GM19240 (cell line): ENCODE measurements around the gene KIF12.

Experiments used
- DNase-seq: peaks from one replicate; pipeline ENCODE4 v3.0.0; 2011; ENCODE audit warnings: low spot score; ENCODE audit not compliant: insufficient read length

Gene KIF12

GRCh38 chr9:114107286-114108001 is 8.4 kb upstream of the KIF12 start:
- no peak for DNase-seq

GRCh38 chr9:114105236-114105635 is 6.1 kb upstream of the KIF12 start:
- DNase-seq = no peak

GRCh38 chr9:114102484-114102883 is 3.4 kb upstream of the KIF12 start:
- no peak for DNase-seq

GRCh38 chr9:114100536-114100935 is 1.4 kb upstream of the KIF12 start:
- DNase-seq = no peak

GRCh38 chr9:114099669-114100270 is 678 bp upstream of the KIF12 start:
- no peak for DNase-seq

GRCh38 chr9:114098021-114098935 is 814 bp downstream of the KIF12 start:
- DNase-seq = no peak

GRCh38 chr9:114097613-114098020 is 1.5 kb downstream of the KIF12 start:
- DNase-seq = no peak

GRCh38 chr9:114096866-114097612 is 2.1 kb downstream of the KIF12 start:
- no peak for DNase-seq

- no peak for DNase-seq
These were observed 3.0 kb downstream of the KIF12 start for GRCh38 chr9:114096041-114096511.

GRCh38 chr9:114094971-114095370 is 4.1 kb downstream of the KIF12 start:
- no peak for DNase-seq

GRCh38 chr9:114093761-114094505 is 5.2 kb downstream of the KIF12 start:
- no peak for DNase-seq

GRCh38 chr9:114093031-114093471 is 6.0 kb downstream of the KIF12 start:
- DNase-seq = no peak

GRCh38 chr9:114092336-114092735 is 6.8 kb downstream of the KIF12 start:
- DNase-seq = no peak

GRCh38 chr9:114091711-114092110 is 7.4 kb downstream of the KIF12 start:
- DNase-seq = no peak

GRCh38 chr9:114090798-114091197 is 8.3 kb downstream of the KIF12 start:
- DNase-seq = no peak

- DNase-seq = no peak
These were observed 9.8 kb downstream of the KIF12 start for GRCh38 chr9:114089206-114089840.

GRCh38 chr9:114088571-114089170 is 10.4 kb downstream of the KIF12 start:
- DNase-seq = no peak

- no peak for DNase-seq
These were observed 11.4 kb downstream of the KIF12 start for GRCh38 chr9:114087721-114088120.

- no peak for DNase-seq
These were observed 12.5 kb downstream of the KIF12 start for GRCh38 chr9:114086607-114087006.

GRCh38 chr9:114086009-114086408 is 13.1 kb downstream of the KIF12 start:
- DNase-seq = no peak
